Stimulated activated CD8-positive, alpha-beta memory T cell treated with anti-CD3 and anti-CD28 coated beads, Interleukin-12 subunit alpha, Interleukin-12 subunit beta, amount 100 ng/mL, for 24 hours (primary cell): ENCODE results near the gene PTHLH.

Experiments
- DNase-seq: peaks from one replicate; pipeline ENCODE4 v3.0.0-alpha.2; 2020; ENCODE audit errors: extremely low read depth

PTHLH gene

DNA sequence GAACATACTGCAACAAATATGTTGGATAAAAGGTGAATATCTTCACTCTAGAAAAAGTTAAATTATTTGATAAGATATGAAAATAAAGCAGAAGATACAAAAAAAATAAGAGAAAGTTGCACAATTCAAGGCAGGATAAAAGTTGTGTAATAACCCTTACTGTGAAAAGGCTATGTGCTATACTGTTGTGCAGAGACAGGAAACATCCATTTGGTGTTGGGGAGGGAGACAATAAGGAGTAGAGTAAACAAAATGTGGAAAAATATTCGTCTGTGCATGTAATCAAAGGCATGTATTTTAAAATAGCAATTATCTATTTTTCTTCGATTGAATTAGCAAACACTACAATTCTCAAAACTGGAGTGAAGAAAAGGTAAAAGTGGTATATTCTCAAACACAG is 34.8 kb downstream of the PTHLH start:
- DNase-seq = no peak

DNA sequence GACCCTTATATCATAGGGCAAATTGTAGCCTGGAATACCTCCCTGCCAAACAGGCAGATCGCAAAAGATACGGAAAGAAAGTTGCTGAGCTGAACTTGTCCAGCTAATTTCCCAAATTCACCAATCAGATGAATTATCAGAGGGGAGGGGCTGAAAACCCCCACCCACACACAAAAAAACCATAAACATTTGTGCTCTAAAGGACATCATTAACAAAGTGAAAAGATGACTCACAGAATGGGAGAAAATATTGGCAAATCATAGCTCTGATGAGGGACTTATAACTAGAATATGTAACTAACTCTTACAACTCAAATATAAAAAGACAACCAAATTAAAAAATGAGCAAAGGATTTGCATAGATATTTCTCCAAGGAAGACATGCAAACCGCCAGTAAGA is 36.3 kb downstream of the PTHLH start:
- DNase-seq = no peak

- no peak for DNase-seq
These were observed 38.3 kb downstream of the PTHLH start for GRCh38 chr12:27934276-27934675.

- no peak for DNase-seq
These were observed 41.1 kb downstream of the PTHLH start for GRCh38 chr12:27931390-27931789.

DNA sequence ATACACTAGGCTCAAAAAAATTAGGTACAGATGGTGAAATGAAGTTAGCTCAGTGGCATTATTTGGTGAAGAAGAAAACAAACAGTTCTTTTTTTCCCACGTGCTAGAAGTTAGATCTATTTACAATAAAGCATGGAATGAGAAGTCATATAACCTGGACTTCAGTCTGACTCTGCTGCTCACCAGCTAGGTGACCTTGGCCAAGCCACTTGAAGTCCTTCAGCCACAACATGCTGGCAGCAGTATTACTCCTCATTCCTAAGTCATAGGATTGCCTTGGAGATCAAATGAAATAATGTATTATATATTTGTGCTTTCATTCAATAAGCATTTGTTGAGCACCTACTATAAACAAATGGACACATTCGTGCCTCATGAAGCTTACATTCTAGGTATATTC is 45.2 kb downstream of the PTHLH start:
- DNase-seq = no peak

- DNase-seq = no peak
These were observed 48.0 kb downstream of the PTHLH start for GRCh38 chr12:27924350-27925135.

DNA sequence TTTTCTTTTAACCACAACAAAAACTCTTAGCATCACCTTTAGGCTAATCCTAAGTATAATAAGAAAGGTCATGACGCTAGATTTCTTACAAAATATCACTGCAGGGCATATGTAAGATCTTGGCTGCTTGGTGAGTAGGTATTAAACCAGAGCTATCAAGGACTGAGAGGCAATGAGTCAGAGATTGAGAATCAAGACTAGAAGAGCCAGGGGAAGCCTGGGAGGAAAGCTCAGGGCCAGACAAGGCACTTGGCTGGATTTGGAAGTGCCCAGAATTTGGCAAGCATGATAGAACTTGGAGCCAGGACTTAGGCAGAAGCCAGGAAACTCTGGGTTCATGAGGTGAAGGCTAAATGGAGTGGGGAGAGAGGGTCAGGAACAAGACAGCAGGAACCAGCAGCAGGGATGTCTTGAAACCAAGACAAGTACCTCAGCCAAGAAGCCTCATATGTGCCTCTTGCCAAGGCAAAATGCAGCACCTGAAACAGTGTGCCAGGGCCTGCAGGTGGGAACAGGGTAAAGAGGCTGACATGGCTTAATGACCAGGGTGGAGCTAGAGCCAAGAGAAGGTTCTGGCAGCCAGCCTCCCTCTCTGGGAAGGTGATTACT is 49.9 kb downstream of the PTHLH start:
- no peak for DNase-seq

DNA sequence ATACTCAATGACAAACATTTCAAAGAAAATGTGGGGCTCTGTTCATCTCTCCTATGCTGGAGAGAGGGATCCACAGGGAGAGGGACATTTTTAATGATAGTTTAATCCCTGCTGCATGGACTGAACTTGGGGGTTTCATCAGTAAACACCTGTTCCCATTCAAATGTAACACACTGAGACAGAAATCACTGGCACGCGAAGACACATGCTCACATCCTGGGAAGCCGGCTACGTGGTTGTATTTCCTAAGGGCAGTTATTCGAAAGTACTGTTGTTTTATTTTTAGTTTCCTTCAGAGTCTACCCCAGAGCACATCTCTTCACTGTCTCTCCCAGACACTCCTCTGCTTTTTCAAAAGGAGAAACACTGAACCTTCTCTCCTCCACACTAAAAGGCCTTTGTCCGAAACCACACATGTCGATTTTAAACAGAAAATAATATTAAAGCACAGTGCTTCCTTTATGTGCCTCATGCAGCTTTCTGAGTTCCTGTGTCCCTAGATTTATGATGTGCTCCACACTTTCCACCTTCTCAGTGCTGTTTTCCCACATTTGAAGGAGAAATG is 52.8 kb downstream of the PTHLH start:
- no peak for DNase-seq

DNA sequence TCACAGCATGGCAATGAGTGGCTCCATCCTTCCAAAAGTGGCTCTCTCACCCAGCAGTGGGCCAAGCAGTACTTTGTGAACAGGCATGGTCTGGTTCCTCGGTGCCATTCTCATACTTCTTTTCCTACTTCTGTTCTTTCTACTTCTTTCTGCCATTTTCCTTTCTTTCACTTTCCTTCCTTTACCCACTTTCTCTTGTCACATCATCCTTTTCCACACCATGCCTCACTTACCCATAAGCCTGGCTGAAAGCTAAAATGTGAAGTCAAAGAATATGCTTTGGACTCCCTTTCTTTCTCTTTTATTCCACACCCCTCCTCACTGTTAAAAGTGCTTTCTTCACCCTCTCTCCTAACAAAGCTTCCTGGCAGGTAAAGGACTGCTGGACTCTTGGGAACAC is 57.0 kb downstream of the PTHLH start:
- no peak for DNase-seq

GRCh38 chr12:27915021-27915420 is 57.5 kb downstream of the PTHLH start:
- no peak for DNase-seq

GRCh38 chr12:27913999-27914614 is 58.4 kb downstream of the PTHLH start:
- DNase-seq = no peak

DNA sequence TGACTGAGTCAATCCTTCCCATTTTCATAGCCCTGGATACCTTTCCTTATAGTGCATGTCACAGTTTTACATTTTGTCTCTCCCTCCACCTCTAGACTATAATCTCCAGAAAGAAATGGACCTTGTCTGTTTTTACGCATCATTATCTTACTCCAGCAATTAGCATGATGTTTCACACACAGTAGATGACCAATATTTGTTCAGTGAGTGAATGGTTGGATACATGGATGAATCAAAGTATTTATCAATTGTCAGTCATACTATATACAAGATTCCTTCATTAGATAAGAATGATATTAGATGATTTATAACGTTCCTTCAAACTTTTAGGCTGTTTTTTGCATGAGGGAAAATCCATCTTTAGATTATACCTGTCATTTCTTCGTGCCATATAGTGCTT is 61.1 kb downstream of the PTHLH start:
- no peak for DNase-seq
